ENCODE results near the gene ROBO2.

GRCh38 chr3:77626157-77626556 lies 586.3 kb downstream of the ROBO2 start:
- TF ChIP-seq EP300 (IDR thresholded peaks at IDR 0.05; ENCODE audit: borderline replicate concordance in 1 of 2, control insufficient read depth in 1 of 2, low read depth in 2 of 2, low read length in 2 of 2) (no peak), PRDM15 (CRISPR knock-in tag; IDR thresholded peaks at IDR 0.05) (no peak), MAX (IDR thresholded peaks at IDR 0.05; ENCODE audit: low read depth, low read length) (no peak), SP1 (IDR thresholded peaks at IDR 0.05; ENCODE audit: low read depth, low read length) (no peak), CEBPB (IDR thresholded peaks at IDR 0.05; ENCODE audit: borderline replicate concordance in 1 of 2, low read depth in 2 of 2, low read length in 2 of 2) (no peak), MYC (IDR thresholded peaks at IDR 0.05; ENCODE audit: insufficient read depth, insufficient read length, insufficient replicate concordance, low read length, severe bottlenecking) (no peak), EGR1 (IDR thresholded peaks at IDR 0.05; ENCODE audit: borderline replicate concordance in 1 of 2, low read depth in 2 of 2, low read length in 2 of 2) (no peak), PBX3 (IDR thresholded peaks at IDR 0.05; ENCODE audit: insufficient replicate concordance, low read depth, low read length) (no peak), FOS (IDR thresholded peaks at IDR 0.05; ENCODE audit: borderline replicate concordance, extremely low read depth, insufficient read length) (no peak), POLR2A (IDR thresholded peaks at IDR 0.05; ENCODE audit: low read depth, low read length) (no peak), CTCF (IDR thresholded peaks at IDR 0.05 in 2 of 3, conservative IDR thresholded peaks at IDR 0.05 in 1 of 3; ENCODE audit: control insufficient read depth in 2 of 3, extremely low read depth in 1 of 3, insufficient read depth in 1 of 3, low read depth in 3 of 3, low read length in 3 of 3) (no peak), MXI1 (IDR thresholded peaks at IDR 0.05; ENCODE audit: low read depth, low read length) (no peak), JUND (IDR thresholded peaks at IDR 0.05; ENCODE audit: low read depth, low read length) (no peak), NFYA (IDR thresholded peaks at IDR 0.05; ENCODE audit: borderline replicate concordance, low read depth, low read length) (no peak)

Data from GM12878 (cell line).